ENCODE results near the gene GINS1. TPM values are rescaled to one million over a fixed set of nuclear protein-coding genes. Genes with fewer than 3 reads are reported as not detected.

GINS1 gene
- total RNA-seq, 6 experiments from 2014 or later = 0.37 to 3.5 (median 0.76) TPM

DNA sequence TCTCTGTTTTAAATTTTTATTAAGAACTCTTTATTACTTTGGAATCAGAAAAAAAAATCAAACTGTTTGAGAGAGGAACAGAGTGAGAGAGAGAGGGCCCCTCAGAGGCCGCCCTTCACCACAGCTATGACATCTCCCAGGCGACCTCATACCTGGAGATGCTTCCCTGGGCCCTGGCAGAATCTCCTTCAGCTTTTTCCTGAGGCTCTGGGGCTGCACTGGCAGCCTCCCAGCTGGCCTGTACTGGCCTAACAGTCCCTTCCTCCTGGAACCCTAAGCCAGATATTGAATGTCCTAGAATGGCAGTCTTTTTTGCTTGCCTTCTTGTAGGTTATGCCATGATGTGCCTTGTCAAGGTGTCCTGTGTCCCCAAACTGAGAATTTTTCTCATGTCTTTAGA is 30.6 kb upstream of the GINS1 start:
- Histone ChIP-seq H3K4me3 (no peak overlapping the region), H3K27ac (no peak overlapping the region), H3K27me3 (no peaks in the 10 kb centered on the region), H3K9me3 (no peaks in the 10 kb centered on the region), H3K4me1 (no peaks in the 10 kb centered on the region), H3K36me3 (no peaks in the 10 kb centered on the region)
- WGBS (ENCODE audit: insufficient coverage, low coverage, low lambda C conversion rate, missing lambda C conversion rate) = 100% methylated on average over 1 of the region's 2 CpGs
- intact Hi-C loops (cut with DNase I) = no loop called here
- TF ChIP-seq POLR2A (IDR thresholded peaks at IDR 0.05) = no peak
- TF ChIP-seq, protein P1, sequence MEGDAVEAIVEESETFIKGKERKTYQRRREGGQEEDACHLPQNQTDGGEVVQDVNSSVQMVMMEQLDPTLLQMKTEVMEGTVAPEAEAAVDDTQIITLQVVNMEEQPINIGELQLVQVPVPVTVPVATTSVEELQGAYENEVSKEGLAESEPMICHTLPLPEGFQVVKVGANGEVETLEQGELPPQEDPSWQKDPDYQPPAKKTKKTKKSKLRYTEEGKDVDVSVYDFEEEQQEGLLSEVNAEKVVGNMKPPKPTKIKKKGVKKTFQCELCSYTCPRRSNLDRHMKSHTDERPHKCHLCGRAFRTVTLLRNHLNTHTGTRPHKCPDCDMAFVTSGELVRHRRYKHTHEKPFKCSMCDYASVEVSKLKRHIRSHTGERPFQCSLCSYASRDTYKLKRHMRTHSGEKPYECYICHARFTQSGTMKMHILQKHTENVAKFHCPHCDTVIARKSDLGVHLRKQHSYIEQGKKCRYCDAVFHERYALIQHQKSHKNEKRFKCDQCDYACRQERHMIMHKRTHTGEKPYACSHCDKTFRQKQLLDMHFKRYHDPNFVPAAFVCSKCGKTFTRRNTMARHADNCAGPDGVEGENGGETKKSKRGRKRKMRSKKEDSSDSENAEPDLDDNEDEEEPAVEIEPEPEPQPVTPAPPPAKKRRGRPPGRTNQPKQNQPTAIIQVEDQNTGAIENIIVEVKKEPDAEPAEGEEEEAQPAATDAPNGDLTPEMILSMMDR (IDR thresholded peaks at IDR 0.05) = no peak
- ATAC-seq (no peak), DNase-seq (no peak)

DNA sequence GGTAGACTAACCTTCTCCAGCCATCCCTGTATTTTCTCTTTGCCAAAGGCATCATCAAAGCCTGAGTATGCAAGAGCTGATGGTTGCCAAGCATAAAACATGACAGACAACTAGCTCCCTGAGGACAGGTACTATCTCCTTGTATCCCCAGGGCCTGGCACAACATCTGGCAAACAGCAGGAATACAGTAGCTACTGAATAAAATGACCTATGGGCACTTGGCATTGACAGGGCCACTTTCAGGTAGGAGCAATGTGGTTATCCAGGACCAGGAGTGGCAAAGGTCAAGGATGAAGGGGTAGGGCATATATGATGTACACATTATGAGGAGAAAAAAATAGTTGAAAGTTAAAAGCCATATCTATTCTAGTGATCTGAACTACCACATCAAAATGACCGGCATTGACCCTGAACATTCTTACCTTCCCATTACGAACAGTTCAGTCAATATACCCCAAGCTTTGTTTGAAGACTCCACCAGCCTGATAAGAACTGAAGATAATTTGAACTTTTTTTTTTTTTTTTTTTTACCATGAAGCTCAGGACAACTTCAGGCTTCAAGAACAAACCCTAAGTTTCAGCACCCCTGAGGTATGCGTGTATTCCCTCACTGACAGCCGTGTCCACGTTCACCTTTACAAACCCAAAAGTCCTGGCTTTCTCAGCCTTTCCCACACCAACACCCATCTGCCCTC is 29.1 kb upstream of the GINS1 start:
- WGBS (ENCODE audit: insufficient coverage, low coverage, low lambda C conversion rate, missing lambda C conversion rate) = 78% methylated on average over 4 of the region's 5 CpGs
- TF ChIP-seq, protein P1 (IDR thresholded peaks at IDR 0.05) = no peak
- TF ChIP-seq POLR2A (IDR thresholded peaks at IDR 0.05) = no peak
- intact Hi-C loops (cut with DNase I) = no loop called here
- Histone ChIP-seq H3K4me1 (peaks cover 0 to 7% (median 0%) of the 10 kb centered on the region in 4 donors), H3K4me3 (no peak overlapping the region), H3K27me3 (no peaks in the 10 kb centered on the region), H3K27ac (no peak overlapping the region), H3K36me3 (no peaks in the 10 kb centered on the region), H3K9me3 (no peaks in the 10 kb centered on the region)
- DNase-seq = no peak
- no peak for ATAC-seq

DNA sequence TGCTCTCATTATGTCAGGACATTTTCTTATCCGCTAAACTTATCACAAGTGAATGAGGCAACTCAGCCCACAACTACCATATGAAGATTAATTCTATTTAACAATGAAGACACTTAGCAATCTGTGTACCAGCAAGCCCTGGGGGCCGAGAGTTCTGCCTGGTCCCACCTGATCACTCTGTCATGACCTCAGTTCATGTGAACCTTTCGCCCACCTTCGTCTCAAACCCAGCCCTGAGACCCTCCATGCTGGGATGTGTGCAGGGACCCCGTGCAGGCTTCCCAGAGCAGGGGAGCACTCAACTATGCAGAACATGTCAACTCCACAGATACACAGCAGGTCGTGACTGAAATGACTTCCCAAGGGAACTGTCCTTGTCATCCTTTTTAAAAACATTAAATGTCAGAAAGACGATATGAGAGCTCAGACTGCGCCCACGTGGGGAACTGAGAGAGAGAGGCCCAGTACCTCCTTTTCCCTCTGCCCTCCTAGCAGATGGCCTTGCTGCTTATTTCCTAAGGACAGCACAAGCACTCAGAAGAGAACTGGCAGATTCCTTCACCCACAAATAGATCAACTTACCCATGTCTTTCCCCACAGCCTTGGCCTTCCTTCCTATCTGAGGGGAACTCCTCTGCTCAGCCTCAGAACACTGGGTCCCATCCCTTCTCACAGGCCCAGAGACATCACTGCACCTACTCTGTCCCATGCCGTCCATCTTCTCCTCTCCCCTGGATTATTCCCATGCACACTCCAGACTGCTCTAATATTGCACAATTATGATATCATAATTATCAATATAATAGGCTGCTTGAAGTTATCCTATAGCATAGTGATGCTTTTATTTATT is 28.4 kb upstream of the GINS1 start:
- intact Hi-C loops (cut with DNase I) = no loop called here

DNA sequence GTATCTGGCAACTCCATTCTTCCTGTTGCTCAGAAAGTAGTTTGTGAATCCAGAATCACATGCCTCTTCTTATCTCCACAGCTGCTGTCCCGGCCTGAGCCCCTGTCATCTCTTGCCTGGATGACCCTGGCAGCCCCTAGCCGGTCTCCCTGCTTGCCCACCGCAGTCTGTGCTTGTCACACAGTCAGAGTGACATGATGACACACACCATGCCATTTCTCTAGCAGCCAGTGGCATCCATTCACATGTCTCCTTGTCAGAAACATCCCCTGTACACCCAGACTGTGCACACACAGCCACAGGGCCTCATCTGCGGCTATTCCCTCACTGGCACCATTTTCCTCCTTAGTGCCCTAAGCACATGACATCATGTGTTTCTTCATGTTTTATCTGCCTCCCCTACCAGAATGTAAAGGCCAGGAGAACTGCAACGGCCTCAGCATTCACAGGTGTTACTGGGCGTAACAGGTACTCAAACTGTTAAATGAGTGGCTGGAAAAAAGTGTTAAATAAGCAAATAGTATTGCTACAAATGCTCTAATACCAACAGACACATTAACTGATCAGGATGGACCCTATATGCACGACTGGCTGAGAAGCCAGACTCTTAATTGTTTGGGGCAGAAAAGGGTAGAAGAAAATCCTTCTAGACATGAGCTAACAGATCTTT is 26.4 kb upstream of the GINS1 start:
- no peaks in the 10 kb centered on the region for H3K27me3 ChIP-seq
- no peak overlapping the region for H3K4me3 ChIP-seq
- no peaks in the 10 kb centered on the region for H3K9me3 ChIP-seq
- H3K27ac ChIP-seq = peak overlapping the region in 1 of 3 donors; percentile 24
- H3K4me1 ChIP-seq = peaks cover 0 to 13% (median 0%) of the 10 kb centered on the region in 4 donors
- H3K36me3 ChIP-seq = no peaks in the 10 kb centered on the region
- intact Hi-C loops (cut with DNase I) = no loop called here
- WGBS (ENCODE audit: insufficient coverage, low coverage, low lambda C conversion rate, missing lambda C conversion rate) = 96% methylated on average over 4 of the region's 7 CpGs
- TF ChIP-seq, protein P1 (IDR thresholded peaks at IDR 0.05) = no peak
- no peak for TF ChIP-seq POLR2A (IDR thresholded peaks at IDR 0.05)
- DNase-seq (no peak), ATAC-seq (no peak)

More for the DNA sequence above, 28.4 kb upstream of the GINS1 start:
- no peaks in the 10 kb centered on the region for H3K9me3 ChIP-seq
- ATAC-seq (no peak), DNase-seq (no peak)
- WGBS (ENCODE audit: insufficient coverage, low coverage, low lambda C conversion rate, missing lambda C conversion rate) = 83% methylated on average over 8 of the region's 10 CpGs
- no peak overlapping the region for H3K4me3 ChIP-seq
- H3K36me3 ChIP-seq = no peaks in the 10 kb centered on the region
- no peaks in the 10 kb centered on the region for H3K27me3 ChIP-seq
- H3K27ac ChIP-seq = no peak overlapping the region
- H3K4me1 ChIP-seq = peaks cover 0 to 7% (median 0%) of the 10 kb centered on the region in 4 donors
- TF ChIP-seq, protein P1 (IDR thresholded peaks at IDR 0.05) = no peak
- no peak for TF ChIP-seq POLR2A (IDR thresholded peaks at IDR 0.05)
